IPS-20b (cell line): ENCODE measurements around the gene SLC2A3.
"Not testable (repeated sequence)": the region's sequence is repeated elsewhere in the genome, so short reads cannot be mapped to it uniquely, and the experiment has no call there.

ENCODE experiments used
- H3K27ac ChIP-seq: one replicate; pipeline ENCODE4 v1.5.1; 2013; ENCODE audit warnings: low read length
- H3K27me3 ChIP-seq: 2 replicates; pipeline ENCODE4 v1.6.1; 2013; ENCODE audit warnings: mild to moderate bottlenecking, low read length, inconsistent platforms; ENCODE audit not compliant: insufficient read depth
- H3K36me3 ChIP-seq: 2 replicates; pipeline ENCODE4 v1.6.1; 2013; ENCODE audit warnings: low read depth, mild to moderate bottlenecking, inconsistent platforms, low read length, moderate library complexity; ENCODE audit not compliant: insufficient read depth
- H3K4me1 ChIP-seq: 2 replicates; pipeline ENCODE4 v1.6.1; 2013; ENCODE audit warnings: mild to moderate bottlenecking, control low read depth, inconsistent platforms, low read length, moderate library complexity; ENCODE audit not compliant: insufficient read depth
- H3K4me3 ChIP-seq: 2 replicates; pipeline ENCODE4 v1.5.1; 2013; ENCODE audit warnings: mild to moderate bottlenecking, low read length, inconsistent platforms
- H3K9ac ChIP-seq: 2 replicates; pipeline ENCODE4 v1.6.1; 2013; ENCODE audit warnings: low read depth, mild to moderate bottlenecking, inconsistent platforms, low read length, moderate library complexity
- H3K9me3 ChIP-seq: 2 replicates; pipeline ENCODE4 v1.6.1; 2013; ENCODE audit warnings: mild to moderate bottlenecking, low read depth, low read length, inconsistent platforms; ENCODE audit not compliant: insufficient read depth

SLC2A3 gene

DNA sequence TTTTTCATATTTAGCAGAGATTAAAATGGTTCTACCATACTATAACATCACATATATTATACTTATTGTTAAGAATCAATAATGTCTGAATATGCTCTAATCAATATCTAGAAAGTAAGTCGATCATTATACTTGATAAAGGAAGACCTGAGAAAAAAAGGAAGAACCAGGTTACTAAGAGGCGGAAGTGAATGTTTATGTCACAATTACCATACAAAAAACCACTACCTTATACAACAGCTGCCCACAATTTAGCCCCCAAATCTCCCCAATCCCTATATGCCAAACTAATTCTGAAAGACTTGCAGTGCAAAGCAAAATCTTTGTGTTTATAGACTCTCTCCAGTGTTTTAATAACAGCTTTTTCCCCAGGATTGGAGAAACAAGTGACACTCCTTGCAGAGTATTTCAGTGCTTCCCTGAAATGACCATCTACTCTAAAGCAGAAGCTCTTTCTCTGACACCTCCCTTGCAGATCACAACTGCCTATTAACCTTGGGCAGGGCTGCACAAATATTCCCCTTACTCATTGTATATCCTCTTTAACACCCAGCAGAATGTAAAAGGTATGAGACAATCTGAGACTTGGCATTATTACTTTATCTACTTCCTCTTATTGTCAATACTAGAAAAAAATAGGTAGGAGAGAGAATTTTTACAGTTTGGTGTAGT, 12.7 kb upstream of the SLC2A3 start:
- Histone ChIP-seq H3K27ac (no peak overlapping the region), H3K36me3 (no peaks in the 10 kb centered on the region), H3K4me1 (no peaks in the 10 kb centered on the region), H3K4me3 (no peak overlapping the region), H3K9me3 (no peaks in the 10 kb centered on the region), H3K9ac (no peak overlapping the region), H3K27me3 (no peaks in the 10 kb centered on the region)

DNA sequence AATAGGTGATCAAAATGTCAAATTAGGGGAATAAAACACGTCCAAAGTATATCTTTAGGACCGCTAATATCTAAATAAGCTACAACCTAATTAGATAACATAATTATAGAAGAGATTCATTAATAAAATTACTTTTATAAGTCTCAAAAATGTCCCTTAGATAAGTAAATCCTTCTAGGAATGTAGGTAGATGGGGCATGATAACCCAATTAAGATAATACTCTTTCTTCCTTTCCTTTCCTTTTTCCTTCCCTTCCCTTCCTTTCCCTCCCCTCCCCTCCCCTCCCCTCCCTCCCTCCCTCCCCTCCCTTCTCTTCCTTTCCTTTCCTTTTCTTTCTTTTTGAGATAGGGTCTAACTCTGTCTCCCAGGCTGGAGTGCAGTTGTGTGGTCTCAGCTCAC, 11.0 kb upstream of the SLC2A3 start:
- Histone ChIP-seq H3K9ac (no peak overlapping the region), H3K4me1 (no peaks in the 10 kb centered on the region)

GRCh38 chr12:7944760-7945159, 8.8 kb upstream of the SLC2A3 start:
- H3K4me3 ChIP-seq, H3K9ac ChIP-seq, H3K4me1 ChIP-seq, H3K9me3 ChIP-seq, H3K36me3 ChIP-seq, H3K27me3 ChIP-seq, H3K27ac ChIP-seq: not testable (repeated sequence)

More for the DNA sequence above, 11.0 kb upstream of the SLC2A3 start:
- H3K4me3 ChIP-seq: no peak overlapping the region
- H3K27ac ChIP-seq: no peak overlapping the region
- H3K9me3 ChIP-seq: no peaks in the 10 kb centered on the region
- no peaks in the 10 kb centered on the region for H3K27me3 ChIP-seq
- H3K36me3 ChIP-seq: no peaks in the 10 kb centered on the region

DNA sequence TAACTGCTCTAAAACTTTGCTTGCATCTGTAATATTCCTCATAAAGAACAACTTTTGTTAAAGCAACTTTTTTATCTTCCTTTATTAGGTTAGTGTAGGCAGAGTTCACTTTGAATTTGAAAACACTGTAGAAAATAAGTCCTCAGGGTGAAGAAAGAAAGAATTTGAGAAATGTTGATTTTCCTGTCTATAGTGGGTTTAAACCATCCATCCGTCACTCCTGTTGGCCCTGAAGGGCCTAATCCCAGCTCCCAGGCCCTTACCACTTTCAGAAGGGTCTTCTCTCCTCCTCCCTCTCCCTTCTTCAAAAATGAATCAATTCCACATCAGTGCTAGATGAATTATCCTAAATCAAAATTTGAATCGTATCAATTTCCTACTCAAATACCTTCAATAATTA, 4.9 kb upstream of the SLC2A3 start:
- H3K9me3 ChIP-seq: no peaks in the 10 kb centered on the region
- H3K9ac ChIP-seq: no peak overlapping the region
- H3K36me3 ChIP-seq: no peaks in the 10 kb centered on the region
- H3K27ac ChIP-seq: no peak overlapping the region
- no peak overlapping the region for H3K4me3 ChIP-seq
- no peaks in the 10 kb centered on the region for H3K27me3 ChIP-seq
- peaks cover 5% of the 10 kb centered on the region; the same call in 1 of the 2 replicates for H3K4me1 ChIP-seq

GRCh38 chr12:7937833-7938506, 2.0 kb upstream of the SLC2A3 start:
- H3K36me3 ChIP-seq: peaks cover 12% of the 10 kb centered on the region
- no peaks in the 10 kb centered on the region for H3K9me3 ChIP-seq
- H3K4me1 ChIP-seq: peaks cover 5% of the 10 kb centered on the region; the same call in 1 of the 2 replicates
- no peak overlapping the region; the same call in 1 of the 2 replicates for H3K9ac ChIP-seq
- H3K4me3 ChIP-seq: no peak overlapping the region
- H3K27me3 ChIP-seq: no peaks in the 10 kb centered on the region
- no peak overlapping the region for H3K27ac ChIP-seq

DNA sequence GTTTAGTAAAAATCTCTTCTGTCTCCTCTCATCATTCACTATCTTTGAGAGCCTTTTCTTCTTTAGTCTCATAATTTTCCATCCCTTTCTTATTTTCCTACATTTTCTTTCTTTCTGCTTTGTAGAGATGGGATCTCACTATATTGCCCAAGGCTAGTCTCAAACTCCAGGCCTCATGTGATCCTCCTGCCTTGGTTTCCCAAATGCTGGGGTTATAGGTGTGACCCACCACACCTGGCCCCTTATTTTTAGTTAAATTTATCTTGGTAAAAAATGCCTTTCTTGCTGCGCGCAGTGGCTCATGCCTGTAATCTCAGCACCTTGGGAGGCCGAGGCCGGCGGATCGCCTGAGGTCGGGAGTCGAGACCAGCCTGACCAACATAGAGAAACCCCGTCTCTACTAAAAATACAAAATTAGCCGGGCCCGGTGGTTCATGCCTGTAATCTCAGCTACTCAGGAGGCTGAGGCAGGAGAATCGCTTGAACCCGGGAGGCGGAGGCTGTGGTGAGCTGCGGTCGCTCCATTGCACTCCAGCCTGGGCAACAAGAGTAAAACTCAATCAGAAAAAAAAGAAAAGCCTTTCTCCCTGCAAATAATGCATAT, 996 bp downstream of the SLC2A3 start:
- Histone ChIP-seq H3K36me3 (peaks cover 42% of the 10 kb centered on the region), H3K4me3 (peak overlapping the region; percentile 97), H3K9me3 (no peaks in the 10 kb centered on the region), H3K4me1 (peaks cover 5% of the 10 kb centered on the region; the same call in 1 of the 2 replicates), H3K9ac (peak overlapping the region; percentile 94), H3K27ac (no peak overlapping the region), H3K27me3 (no peaks in the 10 kb centered on the region)

DNA sequence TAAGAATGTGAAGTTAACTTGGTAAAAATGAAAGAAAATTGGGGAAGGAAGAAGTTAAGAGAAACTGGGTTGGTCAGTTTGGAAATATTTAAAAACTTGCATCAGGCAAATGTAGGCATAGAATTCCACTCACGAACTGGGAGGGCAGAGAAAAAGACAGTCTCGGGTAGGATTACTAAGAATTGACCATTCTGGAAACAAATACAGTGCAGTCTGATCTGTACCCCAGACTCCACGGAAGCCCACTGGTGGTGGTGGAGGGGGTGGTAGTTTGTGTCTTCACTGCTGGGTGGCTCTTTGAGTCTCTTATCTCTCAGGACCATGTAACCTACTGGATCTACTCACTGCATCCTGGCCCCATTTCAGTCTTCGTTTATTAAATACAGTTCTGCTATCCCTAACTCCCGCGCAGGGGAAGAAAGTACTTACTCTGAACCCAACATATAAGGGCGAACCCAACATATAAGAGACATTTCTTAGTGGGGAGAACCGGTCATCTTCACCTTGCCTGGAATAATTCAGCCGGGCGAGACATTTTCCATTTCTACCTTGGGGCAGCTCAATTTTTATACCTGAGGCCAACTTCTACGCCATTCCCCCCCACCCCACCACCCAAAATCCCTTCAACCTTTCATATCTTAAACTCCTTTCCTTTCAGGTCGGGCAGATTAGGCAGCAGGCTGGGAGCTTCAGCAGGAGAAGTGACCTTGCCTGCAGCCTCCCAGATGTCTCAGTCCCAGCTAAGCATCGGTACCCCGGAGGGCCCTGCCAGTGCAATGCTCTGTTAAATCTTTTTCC, 1.7 kb downstream of the SLC2A3 start:
- Histone ChIP-seq H3K27ac (no peak overlapping the region), H3K36me3 (peaks cover 49% of the 10 kb centered on the region), H3K4me3 (peak overlapping the region; percentile 97), H3K9ac (peak overlapping the region; percentile 94), H3K4me1 (peaks cover 5% of the 10 kb centered on the region; the same call in 1 of the 2 replicates), H3K9me3 (no peaks in the 10 kb centered on the region), H3K27me3 (no peaks in the 10 kb centered on the region)

GRCh38 chr12:7933255-7933726, 2.7 kb downstream of the SLC2A3 start:
- Histone ChIP-seq H3K27ac (no peak overlapping the region), H3K36me3 (peaks cover 59% of the 10 kb centered on the region), H3K4me3 (peak overlapping the region; percentile 97), H3K27me3 (no peaks in the 10 kb centered on the region), H3K9ac (peak overlapping the region; percentile 94; the same call in 1 of the 2 replicates), H3K9me3 (no peaks in the 10 kb centered on the region), H3K4me1 (peaks cover 4% of the 10 kb centered on the region; the same call in 1 of the 2 replicates)

GRCh38 chr12:7932599-7933240, 3.3 kb downstream of the SLC2A3 start:
- peaks cover 64% of the 10 kb centered on the region for H3K36me3 ChIP-seq

GRCh38 chr12:7929083-7929792, 6.7 kb downstream of the SLC2A3 start:
- Histone ChIP-seq H3K27me3 (no peaks in the 10 kb centered on the region), H3K9me3 (no peaks in the 10 kb centered on the region), H3K4me1 (no peaks in the 10 kb centered on the region; the same call in 1 of the 2 replicates), H3K9ac (no peak overlapping the region), H3K27ac (no peak overlapping the region), H3K4me3 (no peak overlapping the region), H3K36me3 (peaks cover 94% of the 10 kb centered on the region)

More at GRCh38 chr12:7932599-7933240, 3.3 kb downstream of the SLC2A3 start:
- not testable (repeated sequence) for H3K9ac ChIP-seq, H3K9me3 ChIP-seq, H3K27ac ChIP-seq, H3K27me3 ChIP-seq, H3K4me1 ChIP-seq
- peak overlapping the region; percentile 97; the same call in 1 of the 2 replicates for H3K4me3 ChIP-seq
